Activated CD4-positive, alpha-beta T cell treated with anti-CD3 and anti-CD28 coated beads, Interleukin-2, amount 50 U/mL, for 48 hours (primary cell): ENCODE results near the gene PRH2.

Experiments used
- DNase-seq, 2 experiments: peaks; one replicate each; pipeline ENCODE4 v3.0.0-alpha.2; 2020

PRH2 gene

GRCh38 chr12:10928746-10929286, at the start of gene PRH2:
PRH2 (plus strand) TSS chr12:10929236; CDS start chr12:10929274, 38 bp downstream.
- DNase-seq, result no peak

- no peak for DNase-seq
Observed at GRCh38 chr12:10884086-10884725, 44.8 kb upstream of the PRH2 start, which contains the start of gene PRH1. PRH1 (minus strand) TSS chr12:10884255; CDS start chr12:10884217, 38 bp downstream.

- no peak for DNase-seq
Observed at GRCh38 chr12:10889226-10889625, 39.8 kb upstream of the PRH2 start.

GRCh38 chr12:10891937-10892336, 37.1 kb upstream of the PRH2 start:
- DNase-seq, result no peak

- DNase-seq, result no peak
Observed at GRCh38 chr12:10896854-10897253, 32.2 kb upstream of the PRH2 start.

- DNase-seq, result no peak
Observed at GRCh38 chr12:10900530-10900929, 28.5 kb upstream of the PRH2 start.

- no peak for DNase-seq
Observed at GRCh38 chr12:10900972-10901371, 28.1 kb upstream of the PRH2 start.

- no peak for DNase-seq
Observed at GRCh38 chr12:10901427-10901826, 27.6 kb upstream of the PRH2 start.

- DNase-seq, result no peak
Observed at GRCh38 chr12:10904686-10905085, 24.4 kb upstream of the PRH2 start.

- DNase-seq, result no peak
Observed at GRCh38 chr12:10909462-10909861, 19.6 kb upstream of the PRH2 start, which contains the start of gene TAS2R13. TAS2R13 (minus strand) TSS chr12:10909562; CDS start chr12:10909298, 264 bp downstream.

- no peak for DNase-seq
Observed at GRCh38 chr12:10910380-10910779, 18.7 kb upstream of the PRH2 start.

GRCh38 chr12:10919809-10920208, 9.2 kb upstream of the PRH2 start:
- no peak for DNase-seq

- DNase-seq, result no peak
Observed at GRCh38 chr12:10926269-10926668, 2.8 kb upstream of the PRH2 start.

- no peak for DNase-seq
Observed at GRCh38 chr12:10936506-10936905, 7.5 kb downstream of the PRH2 start.

GRCh38 chr12:10939163-10939562, 10.1 kb downstream of the PRH2 start, which contains the start of gene TAS2R14:
TAS2R14 (minus strand) TSS chr12:10939263; CDS start chr12:10939207, 56 bp downstream.
- no peak for DNase-seq

GRCh38 chr12:10940389-10940788, 11.4 kb downstream of the PRH2 start:
- no peak for DNase-seq

- no peak for DNase-seq
Observed at GRCh38 chr12:10941369-10941768, 12.3 kb downstream of the PRH2 start.

GRCh38 chr12:10941916-10942607, 13.0 kb downstream of the PRH2 start:
- DNase-seq, result no peak

- DNase-seq, result no peak
Observed at GRCh38 chr12:10943167-10943566, 14.1 kb downstream of the PRH2 start.

GRCh38 chr12:10952645-10953044, 23.6 kb downstream of the PRH2 start:
- no peak for DNase-seq

GRCh38 chr12:10956085-10956484, 27.0 kb downstream of the PRH2 start:
- DNase-seq, result no peak

- no peak for DNase-seq
Observed at GRCh38 chr12:10957741-10958140, 28.7 kb downstream of the PRH2 start.

GRCh38 chr12:10959804-10960203, 30.8 kb downstream of the PRH2 start:
- no peak for DNase-seq

- no peak for DNase-seq
Observed at GRCh38 chr12:10960211-10960610, 31.2 kb downstream of the PRH2 start.
